ENCODE results near the gene ARHGEF26. TPM values are rescaled to one million over a fixed set of nuclear protein-coding genes. Genes with fewer than 3 reads are reported as not detected.

The ARHGEF26 gene
- total and polyA plus RNA-seq, 2 experiments from 2014 or later, result 9.4 to 16.9 TPM

DNA sequence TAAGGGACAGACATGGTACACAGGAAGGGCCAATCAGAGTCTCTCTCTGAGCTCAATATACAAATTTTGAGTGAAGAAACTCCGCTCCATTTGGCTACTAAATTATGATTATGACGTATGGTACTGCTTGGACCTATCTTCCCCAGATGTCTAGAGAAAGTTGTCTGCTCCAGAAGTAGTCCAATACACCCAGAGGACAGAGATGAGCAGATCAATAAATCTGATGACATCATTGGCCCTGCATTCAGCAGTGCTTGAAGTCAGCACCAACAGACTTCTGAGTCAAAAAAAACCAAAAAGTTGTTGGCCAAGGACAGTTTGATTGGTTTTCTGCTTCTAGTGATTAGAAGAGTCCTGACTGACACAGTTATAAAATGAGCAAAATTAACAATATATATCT lies 19.9 kb upstream of the ARHGEF26 start:
- H3K27me3 Mint-ChIP-seq (ENCODE audit: insufficient read depth, low read depth, poor library complexity), result no peaks in the 10 kb centered on the region
- TF ChIP-seq ZNF331 (CRISPR knock-in tag; IDR thresholded peaks at IDR 0.05; ENCODE audit: low read depth), result no peak
- no peak for TF ChIP-seq STAT1 (IDR thresholded peaks at IDR 0.05; ENCODE audit: unreplicated experiment)
- TF ChIP-seq, protein P1, sequence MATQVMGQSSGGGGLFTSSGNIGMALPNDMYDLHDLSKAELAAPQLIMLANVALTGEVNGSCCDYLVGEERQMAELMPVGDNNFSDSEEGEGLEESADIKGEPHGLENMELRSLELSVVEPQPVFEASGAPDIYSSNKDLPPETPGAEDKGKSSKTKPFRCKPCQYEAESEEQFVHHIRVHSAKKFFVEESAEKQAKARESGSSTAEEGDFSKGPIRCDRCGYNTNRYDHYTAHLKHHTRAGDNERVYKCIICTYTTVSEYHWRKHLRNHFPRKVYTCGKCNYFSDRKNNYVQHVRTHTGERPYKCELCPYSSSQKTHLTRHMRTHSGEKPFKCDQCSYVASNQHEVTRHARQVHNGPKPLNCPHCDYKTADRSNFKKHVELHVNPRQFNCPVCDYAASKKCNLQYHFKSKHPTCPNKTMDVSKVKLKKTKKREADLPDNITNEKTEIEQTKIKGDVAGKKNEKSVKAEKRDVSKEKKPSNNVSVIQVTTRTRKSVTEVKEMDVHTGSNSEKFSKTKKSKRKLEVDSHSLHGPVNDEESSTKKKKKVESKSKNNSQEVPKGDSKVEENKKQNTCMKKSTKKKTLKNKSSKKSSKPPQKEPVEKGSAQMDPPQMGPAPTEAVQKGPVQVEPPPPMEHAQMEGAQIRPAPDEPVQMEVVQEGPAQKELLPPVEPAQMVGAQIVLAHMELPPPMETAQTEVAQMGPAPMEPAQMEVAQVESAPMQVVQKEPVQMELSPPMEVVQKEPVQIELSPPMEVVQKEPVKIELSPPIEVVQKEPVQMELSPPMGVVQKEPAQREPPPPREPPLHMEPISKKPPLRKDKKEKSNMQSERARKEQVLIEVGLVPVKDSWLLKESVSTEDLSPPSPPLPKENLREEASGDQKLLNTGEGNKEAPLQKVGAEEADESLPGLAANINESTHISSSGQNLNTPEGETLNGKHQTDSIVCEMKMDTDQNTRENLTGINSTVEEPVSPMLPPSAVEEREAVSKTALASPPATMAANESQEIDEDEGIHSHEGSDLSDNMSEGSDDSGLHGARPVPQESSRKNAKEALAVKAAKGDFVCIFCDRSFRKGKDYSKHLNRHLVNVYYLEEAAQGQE (IDR thresholded peaks at IDR 0.05; ENCODE audit: unreplicated experiment), result no peak
- no peak for TF ChIP-seq POLR2AphosphoS5 (IDR thresholded peaks at IDR 0.05; ENCODE audit: low read depth)
- TF ChIP-seq, protein P2, sequence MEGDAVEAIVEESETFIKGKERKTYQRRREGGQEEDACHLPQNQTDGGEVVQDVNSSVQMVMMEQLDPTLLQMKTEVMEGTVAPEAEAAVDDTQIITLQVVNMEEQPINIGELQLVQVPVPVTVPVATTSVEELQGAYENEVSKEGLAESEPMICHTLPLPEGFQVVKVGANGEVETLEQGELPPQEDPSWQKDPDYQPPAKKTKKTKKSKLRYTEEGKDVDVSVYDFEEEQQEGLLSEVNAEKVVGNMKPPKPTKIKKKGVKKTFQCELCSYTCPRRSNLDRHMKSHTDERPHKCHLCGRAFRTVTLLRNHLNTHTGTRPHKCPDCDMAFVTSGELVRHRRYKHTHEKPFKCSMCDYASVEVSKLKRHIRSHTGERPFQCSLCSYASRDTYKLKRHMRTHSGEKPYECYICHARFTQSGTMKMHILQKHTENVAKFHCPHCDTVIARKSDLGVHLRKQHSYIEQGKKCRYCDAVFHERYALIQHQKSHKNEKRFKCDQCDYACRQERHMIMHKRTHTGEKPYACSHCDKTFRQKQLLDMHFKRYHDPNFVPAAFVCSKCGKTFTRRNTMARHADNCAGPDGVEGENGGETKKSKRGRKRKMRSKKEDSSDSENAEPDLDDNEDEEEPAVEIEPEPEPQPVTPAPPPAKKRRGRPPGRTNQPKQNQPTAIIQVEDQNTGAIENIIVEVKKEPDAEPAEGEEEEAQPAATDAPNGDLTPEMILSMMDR (conservative IDR thresholded peaks at IDR 0.05; ENCODE audit: low read depth in 2 of 2), result no peak
- no peak for TF ChIP-seq CREB1 (CRISPR knock-in tag; IDR thresholded peaks at IDR 0.05; ENCODE audit: low read depth)
- TF ChIP-seq, protein P3, sequence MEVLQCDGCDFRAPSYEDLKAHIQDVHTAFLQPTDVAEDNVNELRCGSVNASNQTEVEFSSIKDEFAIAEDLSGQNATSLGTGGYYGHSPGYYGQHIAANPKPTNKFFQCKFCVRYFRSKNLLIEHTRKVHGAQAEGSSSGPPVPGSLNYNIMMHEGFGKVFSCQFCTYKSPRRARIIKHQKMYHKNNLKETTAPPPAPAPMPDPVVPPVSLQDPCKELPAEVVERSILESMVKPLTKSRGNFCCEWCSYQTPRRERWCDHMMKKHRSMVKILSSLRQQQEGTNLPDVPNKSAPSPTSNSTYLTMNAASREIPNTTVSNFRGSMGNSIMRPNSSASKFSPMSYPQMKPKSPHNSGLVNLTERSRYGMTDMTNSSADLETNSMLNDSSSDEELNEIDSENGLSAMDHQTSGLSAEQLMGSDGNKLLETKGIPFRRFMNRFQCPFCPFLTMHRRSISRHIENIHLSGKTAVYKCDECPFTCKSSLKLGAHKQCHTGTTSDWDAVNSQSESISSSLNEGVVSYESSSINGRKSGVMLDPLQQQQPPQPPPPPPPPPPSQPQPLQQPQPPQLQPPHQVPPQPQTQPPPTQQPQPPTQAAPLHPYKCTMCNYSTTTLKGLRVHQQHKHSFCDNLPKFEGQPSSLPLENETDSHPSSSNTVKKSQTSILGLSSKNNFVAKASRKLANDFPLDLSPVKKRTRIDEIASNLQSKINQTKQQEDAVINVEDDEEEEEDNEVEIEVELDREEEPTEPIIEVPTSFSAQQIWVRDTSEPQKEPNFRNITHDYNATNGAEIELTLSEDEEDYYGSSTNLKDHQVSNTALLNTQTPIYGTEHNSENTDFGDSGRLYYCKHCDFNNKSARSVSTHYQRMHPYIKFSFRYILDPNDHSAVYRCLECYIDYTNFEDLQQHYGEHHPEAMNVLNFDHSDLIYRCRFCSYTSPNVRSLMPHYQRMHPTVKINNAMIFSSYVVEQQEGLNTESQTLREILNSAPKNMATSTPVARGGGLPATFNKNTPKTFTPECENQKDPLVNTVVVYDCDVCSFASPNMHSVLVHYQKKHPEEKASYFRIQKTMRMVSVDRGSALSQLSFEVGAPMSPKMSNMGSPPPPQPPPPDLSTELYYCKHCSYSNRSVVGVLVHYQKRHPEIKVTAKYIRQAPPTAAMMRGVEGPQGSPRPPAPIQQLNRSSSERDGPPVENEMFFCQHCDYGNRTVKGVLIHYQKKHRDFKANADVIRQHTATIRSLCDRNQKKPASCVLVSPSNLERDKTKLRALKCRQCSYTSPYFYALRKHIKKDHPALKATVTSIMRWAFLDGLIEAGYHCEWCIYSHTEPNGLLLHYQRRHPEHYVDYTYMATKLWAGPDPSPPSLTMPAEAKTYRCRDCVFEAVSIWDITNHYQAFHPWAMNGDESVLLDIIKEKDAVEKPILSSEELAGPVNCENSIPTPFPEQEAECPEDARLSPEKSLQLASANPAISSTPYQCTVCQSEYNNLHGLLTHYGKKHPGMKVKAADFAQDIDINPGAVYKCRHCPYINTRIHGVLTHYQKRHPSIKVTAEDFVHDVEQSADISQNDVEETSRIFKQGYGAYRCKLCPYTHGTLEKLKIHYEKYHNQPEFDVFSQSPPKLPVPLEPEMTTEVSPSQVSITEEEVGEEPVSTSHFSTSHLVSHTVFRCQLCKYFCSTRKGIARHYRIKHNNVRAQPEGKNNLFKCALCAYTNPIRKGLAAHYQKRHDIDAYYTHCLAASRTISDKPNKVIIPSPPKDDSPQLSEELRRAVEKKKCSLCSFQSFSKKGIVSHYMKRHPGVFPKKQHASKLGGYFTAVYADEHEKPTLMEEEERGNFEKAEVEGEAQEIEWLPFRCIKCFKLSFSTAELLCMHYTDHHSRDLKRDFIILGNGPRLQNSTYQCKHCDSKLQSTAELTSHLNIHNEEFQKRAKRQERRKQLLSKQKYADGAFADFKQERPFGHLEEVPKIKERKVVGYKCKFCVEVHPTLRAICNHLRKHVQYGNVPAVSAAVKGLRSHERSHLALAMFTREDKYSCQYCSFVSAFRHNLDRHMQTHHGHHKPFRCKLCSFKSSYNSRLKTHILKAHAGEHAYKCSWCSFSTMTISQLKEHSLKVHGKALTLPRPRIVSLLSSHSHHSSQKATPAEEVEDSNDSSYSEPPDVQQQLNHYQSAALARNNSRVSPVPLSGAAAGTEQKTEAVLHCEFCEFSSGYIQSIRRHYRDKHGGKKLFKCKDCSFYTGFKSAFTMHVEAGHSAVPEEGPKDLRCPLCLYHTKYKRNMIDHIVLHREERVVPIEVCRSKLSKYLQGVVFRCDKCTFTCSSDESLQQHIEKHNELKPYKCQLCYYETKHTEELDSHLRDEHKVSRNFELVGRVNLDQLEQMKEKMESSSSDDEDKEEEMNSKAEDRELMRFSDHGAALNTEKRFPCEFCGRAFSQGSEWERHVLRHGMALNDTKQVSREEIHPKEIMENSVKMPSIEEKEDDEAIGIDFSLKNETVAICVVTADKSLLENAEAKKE (CRISPR knock-in tag; IDR thresholded peaks at IDR 0.05), result no peak
- TF ChIP-seq, protein P4, sequence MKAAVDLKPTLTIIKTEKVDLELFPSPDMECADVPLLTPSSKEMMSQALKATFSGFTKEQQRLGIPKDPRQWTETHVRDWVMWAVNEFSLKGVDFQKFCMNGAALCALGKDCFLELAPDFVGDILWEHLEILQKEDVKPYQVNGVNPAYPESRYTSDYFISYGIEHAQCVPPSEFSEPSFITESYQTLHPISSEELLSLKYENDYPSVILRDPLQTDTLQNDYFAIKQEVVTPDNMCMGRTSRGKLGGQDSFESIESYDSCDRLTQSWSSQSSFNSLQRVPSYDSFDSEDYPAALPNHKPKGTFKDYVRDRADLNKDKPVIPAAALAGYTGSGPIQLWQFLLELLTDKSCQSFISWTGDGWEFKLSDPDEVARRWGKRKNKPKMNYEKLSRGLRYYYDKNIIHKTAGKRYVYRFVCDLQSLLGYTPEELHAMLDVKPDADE (IDR thresholded peaks at IDR 0.05), result no peak
- no peak for TF ChIP-seq NANOG (IDR thresholded peaks at IDR 0.05; ENCODE audit: borderline replicate concordance)
- TF ChIP-seq JUNB (IDR thresholded peaks at IDR 0.05; ENCODE audit: unreplicated experiment), result no peak
- TF ChIP-seq EZH2 (IDR thresholded peaks at IDR 0.05; ENCODE audit: low read depth, unreplicated experiment), result no peak
- no peak for TF ChIP-seq ZNF114 (CRISPR knock-in tag; IDR thresholded peaks at IDR 0.05)
- TF ChIP-seq EZH2phosphoT487 (IDR thresholded peaks at IDR 0.05; ENCODE audit: unreplicated experiment), result no peak
- no peaks in the 10 kb centered on the region for H3K4me1 ChIP-seq (ENCODE audit: insufficient read depth)

More for the DNA sequence above, 19.9 kb upstream of the ARHGEF26 start:
- H3K9me2 ChIP-seq (ENCODE audit: insufficient read depth), result no peaks in the 10 kb centered on the region
- no peaks in the 10 kb centered on the region for H3K27me3 ChIP-seq (ENCODE audit: insufficient read depth)
- Mint-ChIP-seq H3K4me3 (no peak overlapping the region), H3K27ac (no peak overlapping the region), H3K4me1 (no peaks in the 10 kb centered on the region), H3K36me3 (ENCODE audit: low read depth) (no peaks in the 10 kb centered on the region), H3K9me3 (no peaks in the 10 kb centered on the region)
- no peaks in the 10 kb centered on the region for H3K79me2 ChIP-seq (replicated peaks; ENCODE audit: insufficient read depth)
- no peak overlapping the region for H3K4me2 ChIP-seq
- H3K27ac ChIP-seq (ENCODE audit: low read depth), result no peak overlapping the region
- H3K4me3 ChIP-seq, result no peak overlapping the region
- no peak for ATAC-seq
- H4K20me1 ChIP-seq (replicated peaks; ENCODE audit: insufficient read depth), result no peaks in the 10 kb centered on the region
- H3F3A ChIP-seq (replicated peaks; ENCODE audit: low read depth), result no peaks in the 10 kb centered on the region
- no peak overlapping the region for H2AFZ ChIP-seq
- no peak for DNase-seq (ENCODE audit: low spot score)
- H3K36me3 ChIP-seq (ENCODE audit: insufficient read depth), result no peaks in the 10 kb centered on the region

Data from GM23338 (cell line).